ENCODE data around the gene DNAJC19. TPM values are rescaled to one million over a fixed set of nuclear protein-coding genes. Genes with fewer than 3 reads are reported as not detected.

The DNAJC19 gene
- total RNA-seq, 5 donors from 2014 or later (not counting 1 experiment from before 2014, with no cell fraction given): 29.2 to 52.6 (median 42.0) TPM

GRCh38 chr3:180961087-180961486 lies 28.4 kb downstream of the DNAJC19 start:
- ATAC-seq (replicated peaks in 1 of 4) (no peak), DNase-seq (no peak)
- H3K27me3 Mint-ChIP-seq: no peaks in the 10 kb centered on the region
- H3K9me3 Mint-ChIP-seq: no peaks in the 10 kb centered on the region
- no peak overlapping the region for H3K27ac Mint-ChIP-seq
- no peaks in the 10 kb centered on the region for H3K4me1 Mint-ChIP-seq
- Histone ChIP-seq H3K4me1 (ENCODE audit: control insufficient read depth in 1 of 2, extremely low read depth in 1 of 2, insufficient read depth in 2 of 2, low read length in 2 of 2) (no peaks in the 10 kb centered on the region), H3K4me3 (ENCODE audit: control insufficient read depth in 1 of 2, extremely low read depth in 1 of 2, low read length in 1 of 2) (no peak overlapping the region), H3K27ac (ENCODE audit: low read length) (no peak overlapping the region), H3K27me3 (replicated peaks in 1 of 2; ENCODE audit: control insufficient read depth in 2 of 2, extremely low read depth in 1 of 2, insufficient read depth in 2 of 2, low read length in 1 of 2) (no peaks in the 10 kb centered on the region), H3K9me3 (no peaks in the 10 kb centered on the region), H3K36me3 (ENCODE audit: control insufficient read depth in 2 of 2, extremely low read depth in 1 of 2, insufficient read depth in 1 of 2, low read length in 1 of 2) (peaks cover 3 to 58% of the 10 kb centered on the region in 2 donors)
- POLR2A ChIA-PET: no interaction called here
- CTCF ChIA-PET: interaction anchor here in 1 of 2 donors (0.8 to 0.9 kb wide), 2 partner anchors 9 to 13 kb away, joined by 3 read pairs; no protein-coding TSS in a partner anchor
- H3K36me3 Mint-ChIP-seq: peaks cover 49% of the 10 kb centered on the region
- WGBS (ENCODE audit: insufficient coverage): 100% methylated on average over 1 of the region's 3 CpGs
- H3K4me3 Mint-ChIP-seq: no peak overlapping the region

- ChIA-PET POLR2A (interaction anchor here in 1 of 2 donors (0.5 kb wide), 1 partner anchor 10 kb away, joined by 3 read pairs; no protein-coding TSS in a partner anchor), CTCF (no interaction called here)
- Mint-ChIP-seq H3K9me3 (no peaks in the 10 kb centered on the region), H3K4me1 (peaks cover 0 to 5% (median 0%) of the 10 kb centered on the region in 3 donors), H3K27ac (no peak overlapping the region), H3K36me3 (peaks cover 54% of the 10 kb centered on the region), H3K27me3 (no peaks in the 10 kb centered on the region), H3K4me3 (no peak overlapping the region)
- no peaks in the 10 kb centered on the region for H3K9me3 ChIP-seq
- no peak overlapping the region for H3K27ac ChIP-seq (ENCODE audit: low read length)
- no peak for ATAC-seq (replicated peaks in 1 of 4)
- no CpG with 5 or more reads among the region's 1 CpG for WGBS (ENCODE audit: insufficient coverage)
- H3K27me3 ChIP-seq (replicated peaks in 1 of 2; ENCODE audit: control insufficient read depth in 2 of 2, extremely low read depth in 1 of 2, insufficient read depth in 2 of 2, low read length in 1 of 2): no peaks in the 10 kb centered on the region
- peaks cover 4 to 66% of the 10 kb centered on the region in 2 donors for H3K36me3 ChIP-seq (ENCODE audit: control insufficient read depth in 2 of 2, extremely low read depth in 1 of 2, insufficient read depth in 1 of 2, low read length in 1 of 2)
- DNase-seq: no peak
- H3K4me1 ChIP-seq (ENCODE audit: control insufficient read depth in 1 of 2, extremely low read depth in 1 of 2, insufficient read depth in 2 of 2, low read length in 2 of 2): no peaks in the 10 kb centered on the region
- no peak overlapping the region for H3K4me3 ChIP-seq (ENCODE audit: control insufficient read depth in 1 of 2, extremely low read depth in 1 of 2, low read length in 1 of 2)
These were observed 29.8 kb downstream of the DNAJC19 start for GRCh38 chr3:180959691-180960090.

GRCh38 chr3:180947761-180948390 lies 41.7 kb downstream of the DNAJC19 start:
- H3K4me3 ChIP-seq (ENCODE audit: control insufficient read depth in 1 of 2, extremely low read depth in 1 of 2, low read length in 1 of 2): no peak overlapping the region
- Mint-ChIP-seq H3K27me3 (no peaks in the 10 kb centered on the region), H3K9me3 (no peaks in the 10 kb centered on the region), H3K36me3 (peaks cover 46% of the 10 kb centered on the region), H3K4me1 (peaks cover 7 to 13% (median 11%) of the 10 kb centered on the region in 3 donors), H3K4me3 (no peak overlapping the region), H3K27ac (no peak overlapping the region)
- H3K27ac ChIP-seq (ENCODE audit: low read length): no peak overlapping the region
- peaks cover 7 to 46% of the 10 kb centered on the region in 2 donors for H3K36me3 ChIP-seq (ENCODE audit: control insufficient read depth in 2 of 2, extremely low read depth in 1 of 2, insufficient read depth in 1 of 2, low read length in 1 of 2)
- ATAC-seq (replicated peaks in 1 of 4) (no peak), DNase-seq (no peak)
- no peaks in the 10 kb centered on the region for H3K27me3 ChIP-seq (replicated peaks in 1 of 2; ENCODE audit: control insufficient read depth in 2 of 2, extremely low read depth in 1 of 2, insufficient read depth in 2 of 2, low read length in 1 of 2)
- no CpG with 5 or more reads among the region's 4 CpGs for WGBS (ENCODE audit: insufficient coverage)
- CTCF ChIA-PET: interaction anchor here in 1 of 2 donors (0.6 to 1.2 kb wide), 3 partner anchors 13 to 35 kb away, joined by 3 to 5 read pairs (median 3); partner anchors contain the start of gene FXR1
- POLR2A ChIA-PET: no interaction called here
- no peaks in the 10 kb centered on the region for H3K4me1 ChIP-seq (ENCODE audit: control insufficient read depth in 1 of 2, extremely low read depth in 1 of 2, insufficient read depth in 2 of 2, low read length in 2 of 2)
- H3K9me3 ChIP-seq: no peaks in the 10 kb centered on the region

DNA sequence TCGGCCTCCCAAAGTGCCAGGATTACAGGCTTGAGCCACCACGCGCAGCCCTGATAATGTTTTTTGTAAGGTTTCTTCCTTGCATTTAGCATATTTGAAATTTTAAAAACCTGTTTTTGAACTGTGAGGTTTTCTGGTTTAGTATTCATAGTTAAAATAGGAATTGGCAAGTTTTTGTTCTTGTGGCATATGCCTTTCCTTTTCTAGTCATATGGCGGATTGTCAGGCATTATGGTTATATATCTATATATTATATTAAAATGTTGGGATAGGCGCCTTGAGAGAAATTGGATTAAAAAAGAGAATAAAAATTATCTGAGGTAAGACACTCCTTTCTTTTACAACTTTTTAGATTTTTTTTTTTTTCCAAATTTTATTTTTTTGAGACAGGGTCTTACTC lies 48.7 kb downstream of the DNAJC19 start:
- Mint-ChIP-seq H3K27me3 (no peaks in the 10 kb centered on the region), H3K36me3 (peaks cover 38% of the 10 kb centered on the region), H3K4me1 (peaks cover 8 to 15% (median 13%) of the 10 kb centered on the region in 3 donors), H3K9me3 (no peaks in the 10 kb centered on the region), H3K27ac (no peak overlapping the region), H3K4me3 (no peak overlapping the region)
- ATAC-seq (replicated peaks in 1 of 4) (no peak), DNase-seq (no peak)
- Histone ChIP-seq H3K4me1 (ENCODE audit: control insufficient read depth in 1 of 2, extremely low read depth in 1 of 2, insufficient read depth in 2 of 2, low read length in 2 of 2) (no peaks in the 10 kb centered on the region), H3K9me3 (no peaks in the 10 kb centered on the region), H3K4me3 (ENCODE audit: control insufficient read depth in 1 of 2, extremely low read depth in 1 of 2, low read length in 1 of 2) (no peak overlapping the region), H3K27ac (ENCODE audit: low read length) (no peak overlapping the region), H3K36me3 (ENCODE audit: control insufficient read depth in 2 of 2, extremely low read depth in 1 of 2, insufficient read depth in 1 of 2, low read length in 1 of 2) (peaks cover 0 to 29% of the 10 kb centered on the region in 2 donors), H3K27me3 (replicated peaks in 1 of 2; ENCODE audit: control insufficient read depth in 2 of 2, extremely low read depth in 1 of 2, insufficient read depth in 2 of 2, low read length in 1 of 2) (no peaks in the 10 kb centered on the region)
- 100% methylated on average over 1 of the region's 5 CpGs for WGBS (ENCODE audit: insufficient coverage)
- CTCF ChIA-PET: no interaction called here
- POLR2A ChIA-PET: no interaction called here

- no peak for DNase-seq
- H3K9me3 ChIP-seq: no peaks in the 10 kb centered on the region
- no peak for ATAC-seq (replicated peaks in 1 of 4)
- peaks cover 0 to 28% of the 10 kb centered on the region in 2 donors for H3K36me3 ChIP-seq (ENCODE audit: control insufficient read depth in 2 of 2, extremely low read depth in 1 of 2, insufficient read depth in 1 of 2, low read length in 1 of 2)
- no peaks in the 10 kb centered on the region for H3K9me3 Mint-ChIP-seq
- ChIA-PET POLR2A (interaction anchor here (0.5 to 0.7 kb wide), 3 partner anchors 15 to 30 kb away, joined by 4 to 5 read pairs (median 4); partner anchors contain the start of gene FXR1 (in 1 of the 2)), CTCF (interaction anchor here (0.6 to 1.3 kb wide), 3 partner anchors 16 to 71 kb away, joined by 5 to 6 read pairs (median 5); no protein-coding TSS in a partner anchor)
- H3K4me3 ChIP-seq (ENCODE audit: control insufficient read depth in 1 of 2, extremely low read depth in 1 of 2, low read length in 1 of 2): no peak overlapping the region
- H3K4me1 ChIP-seq (ENCODE audit: control insufficient read depth in 1 of 2, extremely low read depth in 1 of 2, insufficient read depth in 2 of 2, low read length in 2 of 2): peaks cover 0 to 16% of the 10 kb centered on the region in 2 experiments
- no peaks in the 10 kb centered on the region for H3K27me3 Mint-ChIP-seq
- H3K27ac ChIP-seq (ENCODE audit: low read length): no peak overlapping the region
- peaks cover 45 to 46% (median 46%) of the 10 kb centered on the region in 3 donors for H3K4me1 Mint-ChIP-seq
- no CpG with 5 or more reads among the region's 1 CpG for WGBS (ENCODE audit: insufficient coverage)
- H3K27me3 ChIP-seq (replicated peaks in 1 of 2; ENCODE audit: control insufficient read depth in 2 of 2, extremely low read depth in 1 of 2, insufficient read depth in 2 of 2, low read length in 1 of 2): no peaks in the 10 kb centered on the region
- no peak overlapping the region for H3K27ac Mint-ChIP-seq
- peaks cover 26% of the 10 kb centered on the region for H3K36me3 Mint-ChIP-seq
- no peak overlapping the region for H3K4me3 Mint-ChIP-seq
These were observed 54.9 kb downstream of the DNAJC19 start for GRCh38 chr3:180934638-180935037.

All from T-cell (primary cell).